Measurements from ENCODE around the gene MUS81. TPM values are rescaled to one million over a fixed set of nuclear protein-coding genes. Genes with fewer than 3 reads are reported as not detected.

MUS81 gene
- total and polyA plus RNA-seq, 2 experiments from 2014 or later = 23.8 to 47.0 TPM

GRCh38 chr11:65879617-65880016 is 19.4 kb downstream of the MUS81 start, which contains the start of gene CTSW:
Gene CTSW (plus strand): TSS chr11:65879837. CDS start chr11:65879855, 18 bp downstream.
- Histone ChIP-seq H3K9me2 (replicated peaks; ENCODE audit: insufficient read depth) (no peaks in the 10 kb centered on the region), H3K27ac (no peak within 1 kb of the TSS), H4K20me1 (ENCODE audit: insufficient read depth, poor library complexity, severe bottlenecking) (no peaks in the 10 kb centered on the region), H3K27me3 (no peaks in the 10 kb centered on the region), H3K36me3 (replicated peaks; ENCODE audit: insufficient read depth, low read depth) (no peaks in the 10 kb centered on the region), H2AFZ (no peak within 1 kb of the TSS), H3K79me2 (no peaks in the 10 kb centered on the region), H3K4me2 (no peak within 1 kb of the TSS), H3K4me1 (ENCODE audit: insufficient read depth) (no peaks in the 10 kb centered on the region), H3K9me3 (ENCODE audit: low read depth) (no peaks in the 10 kb centered on the region), H3K4me3 (no peak within 1 kb of the TSS)
- WGBS (ENCODE audit: low lambda C conversion rate, missing lambda C conversion rate) = 82% methylated on average over 7 of the region's 7 CpGs
- TF ChIP-seq EZH2 (IDR thresholded peaks at IDR 0.05; ENCODE audit: borderline replicate concordance) = no peak
- no peak for TF ChIP-seq CTCF (IDR thresholded peaks at IDR 0.05; ENCODE audit: poor library complexity)
- TF ChIP-seq EZH2phosphoT487 (IDR thresholded peaks at IDR 0.05; ENCODE audit: low read depth, severe bottlenecking, unreplicated experiment) = no peak
- no peak for DNase-seq (ENCODE audit: low spot score)

- no peak overlapping the region for H3K27ac ChIP-seq
- WGBS (ENCODE audit: low lambda C conversion rate, missing lambda C conversion rate) = 87% methylated on average over 7 of the region's 7 CpGs
- TF ChIP-seq EZH2 (IDR thresholded peaks at IDR 0.05; ENCODE audit: borderline replicate concordance) = no peak
- TF ChIP-seq EZH2phosphoT487 (IDR thresholded peaks at IDR 0.05; ENCODE audit: low read depth, severe bottlenecking, unreplicated experiment) = no peak
- TF ChIP-seq CTCF (IDR thresholded peaks at IDR 0.05; ENCODE audit: poor library complexity) = no peak
- no peak overlapping the region for H3K4me2 ChIP-seq
- no peaks in the 10 kb centered on the region for H3K27me3 ChIP-seq
- H3K79me2 ChIP-seq = peaks cover 2% of the 10 kb centered on the region
- no peaks in the 10 kb centered on the region for H3K4me1 ChIP-seq (ENCODE audit: insufficient read depth)
- DNase-seq (ENCODE audit: low spot score) = no peak
- no peaks in the 10 kb centered on the region for H4K20me1 ChIP-seq (ENCODE audit: insufficient read depth, poor library complexity, severe bottlenecking)
- H3K4me3 ChIP-seq = no peak overlapping the region
- H2AFZ ChIP-seq = no peak overlapping the region
- no peaks in the 10 kb centered on the region for H3K36me3 ChIP-seq (replicated peaks; ENCODE audit: insufficient read depth, low read depth)
- H3K9me3 ChIP-seq (ENCODE audit: low read depth) = no peaks in the 10 kb centered on the region
- no peaks in the 10 kb centered on the region for H3K9me2 ChIP-seq (replicated peaks; ENCODE audit: insufficient read depth)
Observed at GRCh38 chr11:65880027-65880426, 19.8 kb downstream of the MUS81 start.

- Histone ChIP-seq H3K36me3 (replicated peaks; ENCODE audit: insufficient read depth, low read depth) (no peaks in the 10 kb centered on the region), H2AFZ (no peak overlapping the region), H3K9me2 (replicated peaks; ENCODE audit: insufficient read depth) (no peaks in the 10 kb centered on the region), H3K4me1 (ENCODE audit: insufficient read depth) (no peaks in the 10 kb centered on the region), H3K79me2 (peaks cover 9% of the 10 kb centered on the region), H3K9me3 (ENCODE audit: low read depth) (no peaks in the 10 kb centered on the region), H3K4me2 (no peak overlapping the region), H4K20me1 (ENCODE audit: insufficient read depth, poor library complexity, severe bottlenecking) (no peaks in the 10 kb centered on the region), H3K4me3 (no peak overlapping the region), H3K27me3 (no peaks in the 10 kb centered on the region), H3K27ac (no peak overlapping the region)
- TF ChIP-seq CTCF (IDR thresholded peaks at IDR 0.05; ENCODE audit: poor library complexity) = no peak
- TF ChIP-seq EZH2phosphoT487 (IDR thresholded peaks at IDR 0.05; ENCODE audit: low read depth, severe bottlenecking, unreplicated experiment) = no peak
- no peak for TF ChIP-seq EZH2 (IDR thresholded peaks at IDR 0.05; ENCODE audit: borderline replicate concordance)
- WGBS (ENCODE audit: low lambda C conversion rate, missing lambda C conversion rate) = 91% methylated on average over 7 of the region's 7 CpGs
- DNase-seq (ENCODE audit: low spot score) = no peak
Observed at GRCh38 chr11:65880844-65881421, 20.7 kb downstream of the MUS81 start.
